GM23338 (cell line): ENCODE results near the gene KCTD17. TPM values are rescaled to one million over a fixed set of nuclear protein-coding genes. Genes with fewer than 3 reads are reported as not detected.

Source experiments
- ATAC-seq: fragments of 200-7000 bp; cut with Tn5 transposase; 3 replicates; pipeline ENCODE4 v1.9.1; 2020
- DNase-seq: peaks from one replicate; pipeline ENCODE4 v3.0.0-alpha.2; 2015; ENCODE audit warnings: low spot score
- H2AFZ ChIP-seq: fragments of 200-600 bp; sonication (generic); 2 replicates; pipeline ENCODE4 v1.8.0; 2016; ENCODE audit warnings: antibody characterized with exemption, mild to moderate bottlenecking, moderate library complexity
- H3F3A ChIP-seq: fragments of 200-600 bp; sonication (generic); replicated peaks from 2 replicates; pipeline ENCODE4 v1.8.0; 2017; ENCODE audit warnings: antibody characterized with exemption, mixed run types, low read depth
- H3K27ac ChIP-seq: fragments of 200-600 bp; sonication (generic); 2 replicates; pipeline ENCODE4 v1.6.1; 2016; ENCODE audit warnings: low read depth
- H3K27me3 ChIP-seq: fragments of 200-600 bp; sonication (generic); 2 replicates; pipeline ENCODE4 v1.8.0; 2016; ENCODE audit warnings: mild to moderate bottlenecking, mixed run types, moderate library complexity; ENCODE audit not compliant: insufficient read depth
- H3K36me3 ChIP-seq: fragments of 200-600 bp; sonication (generic); 2 replicates; pipeline ENCODE4 v1.8.0; 2016; ENCODE audit warnings: mild to moderate bottlenecking; ENCODE audit not compliant: insufficient read depth
- H3K4me1 ChIP-seq: fragments of 200-600 bp; sonication (generic); 2 replicates; pipeline ENCODE4 v1.8.0; 2016; ENCODE audit warnings: mild to moderate bottlenecking, moderate library complexity; ENCODE audit not compliant: insufficient read depth
- H3K4me2 ChIP-seq: fragments of 200-600 bp; sonication (generic); 2 replicates; pipeline ENCODE4 v1.7.1; 2017; ENCODE audit warnings: mixed run types
- H3K4me3 ChIP-seq: fragments of 200-600 bp; sonication (generic); 2 replicates; pipeline ENCODE4 v1.6.1; 2016; ENCODE audit warnings: mixed run types
- H3K79me2 ChIP-seq: fragments of 200-600 bp; sonication (generic); replicated peaks from 2 replicates; pipeline ENCODE4 v1.8.0; 2017; ENCODE audit warnings: mild to moderate bottlenecking; ENCODE audit not compliant: insufficient read depth
- H3K9me2 ChIP-seq: fragments of 200-600 bp; sonication (generic); 2 replicates; pipeline ENCODE4 v1.8.0; 2017; ENCODE audit not compliant: insufficient read depth
- H4K20me1 ChIP-seq: fragments of 200-600 bp; sonication (generic); replicated peaks from 2 replicates; pipeline ENCODE4 v1.8.0; 2017; ENCODE audit warnings: mild to moderate bottlenecking; ENCODE audit not compliant: insufficient read depth
- H3K27ac Mint-ChIP-seq: 2 replicates; pipeline ENCODE4 v1.8.0; 2020; ENCODE audit warnings: inconsistent platforms, mild to moderate bottlenecking, moderate library complexity, mixed read lengths
- H3K27me3 Mint-ChIP-seq: 3 replicates; pipeline ENCODE4 v1.8.0; 2022; ENCODE audit warnings: low read depth, mild to moderate bottlenecking, moderate library complexity, mixed read lengths, inconsistent platforms; ENCODE audit not compliant: insufficient read depth, poor library complexity
- H3K36me3 Mint-ChIP-seq: 3 replicates; pipeline ENCODE4 v1.8.0; 2021; ENCODE audit warnings: low read depth, mild to moderate bottlenecking, inconsistent platforms, moderate library complexity, mixed read lengths
- H3K4me1 Mint-ChIP-seq: 3 replicates; pipeline ENCODE4 v1.8.0; 2020; ENCODE audit warnings: mild to moderate bottlenecking, inconsistent platforms, mixed read lengths
- H3K4me3 Mint-ChIP-seq: 3 replicates; pipeline ENCODE4 v1.8.0; 2021; ENCODE audit warnings: moderate library complexity, mild to moderate bottlenecking, inconsistent platforms, mixed read lengths
- H3K9me3 Mint-ChIP-seq: 3 replicates; pipeline ENCODE4 v1.8.0; 2020; ENCODE audit warnings: moderate library complexity, mild to moderate bottlenecking, inconsistent platforms, mixed read lengths
- CREB1 ChIP-seq: fragments of 250-450 bp; sonication (Bioruptor Pico); IDR thresholded peaks from 2 replicates; pipeline ENCODE4 v1.5.0; 2020; ENCODE audit warnings: low read depth, mild to moderate bottlenecking, moderate library complexity
- EZH2phosphoT487 ChIP-seq: fragments of 200-600 bp; sonication (generic); IDR thresholded peaks from one replicate; pipeline ENCODE4 v1.8.1; 2018; ENCODE audit warnings: antibody characterized with exemption; ENCODE audit not compliant: unreplicated experiment
- NANOG ChIP-seq: IDR thresholded peaks from 2 replicates; pipeline ENCODE4 v1.6.1; 2016; ENCODE audit warnings: antibody characterized with exemption, borderline replicate concordance
- POLR2AphosphoS5 ChIP-seq: IDR thresholded peaks from 2 replicates; pipeline ENCODE4 v1.6.1; 2016; ENCODE audit warnings: antibody characterized with exemption, low read depth
- ZNF331 ChIP-seq: fragments of 250-450 bp; sonication (Bioruptor Pico); IDR thresholded peaks from 2 replicates; pipeline ENCODE4 v1.5.0; 2020; ENCODE audit warnings: low read depth, mild to moderate bottlenecking, moderate library complexity
- polyA plus RNA-seq: library from polyadenylated mRNA; unstranded; fragments of >200 nt; fragmentation: Nextera tagmentation; extraction: Ambion mirVana; gene quantifications from 2 replicates; pipeline ENCODE4 v1.2.1, GENCODE V29; 2016
- total RNA-seq: library from RNA; depleted of rRNA; stranded (reverse); fragments of >200 nt; shearing (Covaris generic); gene quantifications from 2 replicates; pipeline ENCODE4 v1.2.3, GENCODE V29; 2014
- TF ChIP-seq, protein P1 (sequence below): fragments of 250-450 bp; sonication (Bioruptor Pico); IDR thresholded peaks from 2 replicates; pipeline ENCODE4 v1.5.0; 2020; ENCODE audit warnings: mild to moderate bottlenecking, moderate library complexity
- TF ChIP-seq, protein P2 (sequence below), 2 experiments: fragments of 200-600 bp in 1 of 2; sonication (generic) in 1 of 2; conservative IDR thresholded peaks; 2 replicates each; pipeline versions ENCODE4 v1.5.1 to v1.6.1; 2016 to 2017; ENCODE audit warnings: antibody characterized with exemption in 2 of 2, low read depth in 2 of 2, mild to moderate bottlenecking in 2 of 2, moderate library complexity in 1 of 2

Gene KCTD17
- total and polyA plus RNA-seq, 2 experiments from 2014 or later: 25.1 to 35.0 TPM

GRCh38 chr22:37012262-37012904 lies 39.2 kb upstream of the KCTD17 start (continued):
- TF ChIP-seq, protein P1, sequence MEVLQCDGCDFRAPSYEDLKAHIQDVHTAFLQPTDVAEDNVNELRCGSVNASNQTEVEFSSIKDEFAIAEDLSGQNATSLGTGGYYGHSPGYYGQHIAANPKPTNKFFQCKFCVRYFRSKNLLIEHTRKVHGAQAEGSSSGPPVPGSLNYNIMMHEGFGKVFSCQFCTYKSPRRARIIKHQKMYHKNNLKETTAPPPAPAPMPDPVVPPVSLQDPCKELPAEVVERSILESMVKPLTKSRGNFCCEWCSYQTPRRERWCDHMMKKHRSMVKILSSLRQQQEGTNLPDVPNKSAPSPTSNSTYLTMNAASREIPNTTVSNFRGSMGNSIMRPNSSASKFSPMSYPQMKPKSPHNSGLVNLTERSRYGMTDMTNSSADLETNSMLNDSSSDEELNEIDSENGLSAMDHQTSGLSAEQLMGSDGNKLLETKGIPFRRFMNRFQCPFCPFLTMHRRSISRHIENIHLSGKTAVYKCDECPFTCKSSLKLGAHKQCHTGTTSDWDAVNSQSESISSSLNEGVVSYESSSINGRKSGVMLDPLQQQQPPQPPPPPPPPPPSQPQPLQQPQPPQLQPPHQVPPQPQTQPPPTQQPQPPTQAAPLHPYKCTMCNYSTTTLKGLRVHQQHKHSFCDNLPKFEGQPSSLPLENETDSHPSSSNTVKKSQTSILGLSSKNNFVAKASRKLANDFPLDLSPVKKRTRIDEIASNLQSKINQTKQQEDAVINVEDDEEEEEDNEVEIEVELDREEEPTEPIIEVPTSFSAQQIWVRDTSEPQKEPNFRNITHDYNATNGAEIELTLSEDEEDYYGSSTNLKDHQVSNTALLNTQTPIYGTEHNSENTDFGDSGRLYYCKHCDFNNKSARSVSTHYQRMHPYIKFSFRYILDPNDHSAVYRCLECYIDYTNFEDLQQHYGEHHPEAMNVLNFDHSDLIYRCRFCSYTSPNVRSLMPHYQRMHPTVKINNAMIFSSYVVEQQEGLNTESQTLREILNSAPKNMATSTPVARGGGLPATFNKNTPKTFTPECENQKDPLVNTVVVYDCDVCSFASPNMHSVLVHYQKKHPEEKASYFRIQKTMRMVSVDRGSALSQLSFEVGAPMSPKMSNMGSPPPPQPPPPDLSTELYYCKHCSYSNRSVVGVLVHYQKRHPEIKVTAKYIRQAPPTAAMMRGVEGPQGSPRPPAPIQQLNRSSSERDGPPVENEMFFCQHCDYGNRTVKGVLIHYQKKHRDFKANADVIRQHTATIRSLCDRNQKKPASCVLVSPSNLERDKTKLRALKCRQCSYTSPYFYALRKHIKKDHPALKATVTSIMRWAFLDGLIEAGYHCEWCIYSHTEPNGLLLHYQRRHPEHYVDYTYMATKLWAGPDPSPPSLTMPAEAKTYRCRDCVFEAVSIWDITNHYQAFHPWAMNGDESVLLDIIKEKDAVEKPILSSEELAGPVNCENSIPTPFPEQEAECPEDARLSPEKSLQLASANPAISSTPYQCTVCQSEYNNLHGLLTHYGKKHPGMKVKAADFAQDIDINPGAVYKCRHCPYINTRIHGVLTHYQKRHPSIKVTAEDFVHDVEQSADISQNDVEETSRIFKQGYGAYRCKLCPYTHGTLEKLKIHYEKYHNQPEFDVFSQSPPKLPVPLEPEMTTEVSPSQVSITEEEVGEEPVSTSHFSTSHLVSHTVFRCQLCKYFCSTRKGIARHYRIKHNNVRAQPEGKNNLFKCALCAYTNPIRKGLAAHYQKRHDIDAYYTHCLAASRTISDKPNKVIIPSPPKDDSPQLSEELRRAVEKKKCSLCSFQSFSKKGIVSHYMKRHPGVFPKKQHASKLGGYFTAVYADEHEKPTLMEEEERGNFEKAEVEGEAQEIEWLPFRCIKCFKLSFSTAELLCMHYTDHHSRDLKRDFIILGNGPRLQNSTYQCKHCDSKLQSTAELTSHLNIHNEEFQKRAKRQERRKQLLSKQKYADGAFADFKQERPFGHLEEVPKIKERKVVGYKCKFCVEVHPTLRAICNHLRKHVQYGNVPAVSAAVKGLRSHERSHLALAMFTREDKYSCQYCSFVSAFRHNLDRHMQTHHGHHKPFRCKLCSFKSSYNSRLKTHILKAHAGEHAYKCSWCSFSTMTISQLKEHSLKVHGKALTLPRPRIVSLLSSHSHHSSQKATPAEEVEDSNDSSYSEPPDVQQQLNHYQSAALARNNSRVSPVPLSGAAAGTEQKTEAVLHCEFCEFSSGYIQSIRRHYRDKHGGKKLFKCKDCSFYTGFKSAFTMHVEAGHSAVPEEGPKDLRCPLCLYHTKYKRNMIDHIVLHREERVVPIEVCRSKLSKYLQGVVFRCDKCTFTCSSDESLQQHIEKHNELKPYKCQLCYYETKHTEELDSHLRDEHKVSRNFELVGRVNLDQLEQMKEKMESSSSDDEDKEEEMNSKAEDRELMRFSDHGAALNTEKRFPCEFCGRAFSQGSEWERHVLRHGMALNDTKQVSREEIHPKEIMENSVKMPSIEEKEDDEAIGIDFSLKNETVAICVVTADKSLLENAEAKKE (CRISPR knock-in tag): no peak
- TF ChIP-seq, protein P2, sequence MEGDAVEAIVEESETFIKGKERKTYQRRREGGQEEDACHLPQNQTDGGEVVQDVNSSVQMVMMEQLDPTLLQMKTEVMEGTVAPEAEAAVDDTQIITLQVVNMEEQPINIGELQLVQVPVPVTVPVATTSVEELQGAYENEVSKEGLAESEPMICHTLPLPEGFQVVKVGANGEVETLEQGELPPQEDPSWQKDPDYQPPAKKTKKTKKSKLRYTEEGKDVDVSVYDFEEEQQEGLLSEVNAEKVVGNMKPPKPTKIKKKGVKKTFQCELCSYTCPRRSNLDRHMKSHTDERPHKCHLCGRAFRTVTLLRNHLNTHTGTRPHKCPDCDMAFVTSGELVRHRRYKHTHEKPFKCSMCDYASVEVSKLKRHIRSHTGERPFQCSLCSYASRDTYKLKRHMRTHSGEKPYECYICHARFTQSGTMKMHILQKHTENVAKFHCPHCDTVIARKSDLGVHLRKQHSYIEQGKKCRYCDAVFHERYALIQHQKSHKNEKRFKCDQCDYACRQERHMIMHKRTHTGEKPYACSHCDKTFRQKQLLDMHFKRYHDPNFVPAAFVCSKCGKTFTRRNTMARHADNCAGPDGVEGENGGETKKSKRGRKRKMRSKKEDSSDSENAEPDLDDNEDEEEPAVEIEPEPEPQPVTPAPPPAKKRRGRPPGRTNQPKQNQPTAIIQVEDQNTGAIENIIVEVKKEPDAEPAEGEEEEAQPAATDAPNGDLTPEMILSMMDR (conservative IDR thresholded peaks at IDR 0.05; ENCODE audit: low read depth in 2 of 2): no peak
- no peak for TF ChIP-seq EZH2phosphoT487

DNA sequence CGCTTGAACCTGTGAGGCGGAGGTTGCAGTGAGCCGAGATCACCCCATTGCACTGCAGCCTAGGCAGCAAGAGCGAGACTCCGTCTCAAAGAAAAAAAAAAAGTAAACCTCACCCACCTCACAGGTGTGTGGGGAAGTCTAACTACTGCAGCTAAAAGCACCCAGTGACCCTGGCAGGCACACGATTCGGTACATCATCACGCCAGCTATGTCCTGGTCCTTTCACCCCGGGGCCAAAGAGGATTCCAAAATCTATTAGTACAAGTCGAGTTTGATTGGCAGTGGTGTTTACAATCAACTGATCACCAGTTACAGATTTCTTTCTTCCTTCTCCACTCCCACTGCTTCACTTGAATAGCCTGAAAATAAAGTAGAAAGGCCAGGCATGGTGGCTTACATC lies 38.6 kb upstream of the KCTD17 start:
- Histone ChIP-seq H3K27ac (no peak overlapping the region), H3K9me2 (no peaks in the 10 kb centered on the region), H3K36me3 (no peaks in the 10 kb centered on the region), H3K79me2 (peaks cover 4% of the 10 kb centered on the region; the same call in 1 of the 2 replicates), H4K20me1 (no peaks in the 10 kb centered on the region; the same call in 1 of the 2 replicates), H3K4me3 (no peak overlapping the region), H3K27me3 (no peaks in the 10 kb centered on the region), H3K4me1 (0 out of 2 replicates have a peak, but pooled peaks cover 4% of the 10 kb centered on the region), H2AFZ (no peak overlapping the region), H3K4me2 (no peak overlapping the region), H3F3A (no peaks in the 10 kb centered on the region)
- Mint-ChIP-seq H3K4me3 (no peak overlapping the region), H3K4me1 (peaks cover 7% of the 10 kb centered on the region; the same call in 2 of the 3 replicates), H3K27ac (no peak overlapping the region), H3K9me3 (no peaks in the 10 kb centered on the region; the same call in 2 of the 3 replicates), H3K36me3 (peaks cover 14% of the 10 kb centered on the region; the same call in 2 of the 3 replicates), H3K27me3 (peaks cover 14% of the 10 kb centered on the region)
- no peak for ATAC-seq
- DNase-seq: no peak
- TF ChIP-seq, protein P1 (CRISPR knock-in tag): no peak
- TF ChIP-seq CREB1 (CRISPR knock-in tag) (no peak), NANOG (no peak), EZH2phosphoT487 (no peak), POLR2AphosphoS5 (no peak), ZNF331 (CRISPR knock-in tag) (no peak)
